ENCODE results near the gene RALGPS2.

The RALGPS2 gene

GRCh38 chr1:178871551-178872320 lies 146.7 kb downstream of the RALGPS2 start:
- no peak for TF ChIP-seq CTCF (conservative IDR thresholded peaks at IDR 0.05; ENCODE audit: control insufficient read depth, insufficient read depth, low read depth, low read length)

GRCh38 chr1:178874966-178875365 lies 149.9 kb downstream of the RALGPS2 start:
- TF ChIP-seq CTCF (conservative IDR thresholded peaks at IDR 0.05; ENCODE audit: control insufficient read depth, insufficient read depth, low read depth, low read length): no peak
- DNase-seq (ENCODE audit: low read depth): no peak
- no peak overlapping the region for H3K4me3 ChIP-seq (ENCODE audit: control insufficient read depth, low read depth, low read length)

More at GRCh38 chr1:178871551-178872320, 146.7 kb downstream of the RALGPS2 start:
- H3K4me3 ChIP-seq (ENCODE audit: control insufficient read depth, low read depth, low read length): no peak overlapping the region
- DNase-seq (ENCODE audit: low read depth): no peak

- no peak overlapping the region for H3K4me3 ChIP-seq (ENCODE audit: control insufficient read depth, low read depth, low read length)
- no peak for TF ChIP-seq CTCF (conservative IDR thresholded peaks at IDR 0.05; ENCODE audit: control insufficient read depth, insufficient read depth, low read depth, low read length)
- no peak for DNase-seq (ENCODE audit: low read depth)
Measured at GRCh38 chr1:178875936-178876335, 150.9 kb downstream of the RALGPS2 start.

- no peak for DNase-seq (ENCODE audit: low read depth)
- TF ChIP-seq CTCF (conservative IDR thresholded peaks at IDR 0.05; ENCODE audit: control insufficient read depth, insufficient read depth, low read depth, low read length): no peak
- no peak overlapping the region for H3K4me3 ChIP-seq (ENCODE audit: control insufficient read depth, low read depth, low read length)
Measured at GRCh38 chr1:178877896-178878295, 152.9 kb downstream of the RALGPS2 start.

GRCh38 chr1:178881950-178882349 lies 156.9 kb downstream of the RALGPS2 start:
- TF ChIP-seq CTCF (conservative IDR thresholded peaks at IDR 0.05; ENCODE audit: control insufficient read depth, insufficient read depth, low read depth, low read length): no peak
- no peak for DNase-seq (ENCODE audit: low read depth)
- H3K4me3 ChIP-seq (ENCODE audit: control insufficient read depth, low read depth, low read length): no peak overlapping the region

GRCh38 chr1:178885869-178886268 lies 160.8 kb downstream of the RALGPS2 start:
- no peak overlapping the region for H3K4me3 ChIP-seq (ENCODE audit: control insufficient read depth, low read depth, low read length)
- no peak for TF ChIP-seq CTCF (conservative IDR thresholded peaks at IDR 0.05; ENCODE audit: control insufficient read depth, insufficient read depth, low read depth, low read length)

More at GRCh38 chr1:178885869-178886268, 160.8 kb downstream of the RALGPS2 start:
- DNase-seq (ENCODE audit: low read depth): peak; percentile 11
